Glutamatergic neuron (in vitro differentiated cells): ENCODE measurements around the gene TDRD6. TPM values are rescaled to one million over a fixed set of nuclear protein-coding genes. Genes with fewer than 3 reads are reported as not detected.

Source experiments
- DNase-seq: peaks from one replicate; pipeline ENCODE4 v3.0.0; 2022
- H3K27ac Mint-ChIP-seq: one replicate; pipeline ENCODE4 v1.8.0; 2020; ENCODE audit warnings: mild to moderate bottlenecking, mixed read lengths, inconsistent platforms; ENCODE audit not compliant: unreplicated experiment
- H3K27me3 Mint-ChIP-seq: one replicate; pipeline ENCODE4 v1.8.0; 2020; ENCODE audit warnings: mild to moderate bottlenecking, moderate library complexity, mixed read lengths, inconsistent platforms; ENCODE audit not compliant: unreplicated experiment
- H3K36me3 Mint-ChIP-seq: one replicate; pipeline ENCODE4 v1.8.0; 2020; ENCODE audit warnings: mild to moderate bottlenecking, mixed read lengths, inconsistent platforms; ENCODE audit not compliant: unreplicated experiment
- H3K4me1 Mint-ChIP-seq: one replicate; pipeline ENCODE4 v1.8.0; 2020; ENCODE audit warnings: mild to moderate bottlenecking, low read depth, mixed read lengths, inconsistent platforms; ENCODE audit not compliant: unreplicated experiment
- H3K4me3 Mint-ChIP-seq: one replicate; pipeline ENCODE4 v1.8.0; 2020; ENCODE audit warnings: mild to moderate bottlenecking, mixed read lengths, inconsistent platforms; ENCODE audit not compliant: unreplicated experiment
- H3K9me3 Mint-ChIP-seq: one replicate; pipeline ENCODE4 v1.8.0; 2020; ENCODE audit warnings: mild to moderate bottlenecking, moderate library complexity, mixed read lengths, inconsistent platforms; ENCODE audit not compliant: unreplicated experiment
- long read RNA-seq: library from polyadenylated mRNA; unstranded; transcript quantifications from one replicate; pipeline ENCODE4 v2.0.0, GENCODE V29; 2020; ENCODE audit not compliant: unreplicated experiment
- total RNA-seq: library from RNA; stranded (reverse); fragmentation: NEBNext Ultra II Directional; extraction: Animal tissue kit (Norgen Biotek cat#: 25700); gene quantifications from one replicate; pipeline ENCODE4 v1.2.1, GENCODE V29; 2021; ENCODE audit not compliant: unreplicated experiment
- TF ChIP-seq, protein P1 (sequence below): fragments of 200-600 bp; sonication (generic); IDR thresholded peaks from one replicate; pipeline ENCODE4 v1.5.0; 2021; ENCODE audit not compliant: partially characterized antibody, unreplicated experiment

Gene TDRD6, protein sequence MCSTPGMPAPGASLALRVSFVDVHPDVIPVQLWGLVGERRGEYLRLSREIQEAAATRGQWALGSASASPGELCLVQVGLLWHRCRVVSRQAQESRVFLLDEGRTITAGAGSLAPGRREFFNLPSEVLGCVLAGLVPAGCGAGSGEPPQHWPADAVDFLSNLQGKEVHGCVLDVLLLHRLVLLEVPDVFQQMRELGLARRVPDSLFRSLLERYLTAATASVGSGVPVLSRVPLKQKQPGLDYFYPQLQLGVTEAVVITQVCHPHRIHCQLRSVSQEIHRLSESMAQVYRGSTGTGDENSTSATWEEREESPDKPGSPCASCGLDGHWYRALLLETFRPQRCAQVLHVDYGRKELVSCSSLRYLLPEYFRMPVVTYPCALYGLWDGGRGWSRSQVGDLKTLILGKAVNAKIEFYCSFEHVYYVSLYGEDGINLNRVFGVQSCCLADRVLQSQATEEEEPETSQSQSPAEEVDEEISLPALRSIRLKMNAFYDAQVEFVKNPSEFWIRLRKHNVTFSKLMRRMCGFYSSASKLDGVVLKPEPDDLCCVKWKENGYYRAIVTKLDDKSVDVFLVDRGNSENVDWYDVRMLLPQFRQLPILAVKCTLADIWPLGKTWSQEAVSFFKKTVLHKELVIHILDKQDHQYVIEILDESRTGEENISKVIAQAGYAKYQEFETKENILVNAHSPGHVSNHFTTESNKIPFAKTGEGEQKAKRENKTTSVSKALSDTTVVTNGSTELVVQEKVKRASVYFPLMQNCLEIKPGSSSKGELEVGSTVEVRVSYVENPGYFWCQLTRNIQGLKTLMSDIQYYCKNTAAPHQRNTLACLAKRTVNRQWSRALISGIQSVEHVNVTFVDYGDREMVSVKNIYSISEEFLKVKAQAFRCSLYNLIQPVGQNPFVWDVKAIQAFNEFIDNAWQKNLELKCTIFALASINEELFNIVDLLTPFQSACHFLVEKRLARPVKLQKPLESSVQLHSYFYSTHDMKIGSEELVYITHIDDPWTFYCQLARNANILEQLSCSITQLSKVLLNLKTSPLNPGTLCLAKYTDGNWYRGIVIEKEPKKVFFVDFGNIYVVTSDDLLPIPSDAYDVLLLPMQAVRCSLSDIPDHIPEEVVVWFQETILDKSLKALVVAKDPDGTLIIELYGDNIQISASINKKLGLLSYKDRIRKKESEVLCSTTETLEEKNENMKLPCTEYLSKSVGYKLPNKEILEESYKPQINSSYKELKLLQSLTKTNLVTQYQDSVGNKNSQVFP (N-terminal part only)
- 0.64 TPM for total RNA-seq
- long read RNA-seq: 0 reads

GRCh38 chr6:46687619-46688097 is at the start of gene TDRD6:
TSS of gene TDRD6 (plus strand) at chr6:46687885. CDS start at chr6:46688129, 244 bp downstream.
- TF ChIP-seq, protein P1, sequence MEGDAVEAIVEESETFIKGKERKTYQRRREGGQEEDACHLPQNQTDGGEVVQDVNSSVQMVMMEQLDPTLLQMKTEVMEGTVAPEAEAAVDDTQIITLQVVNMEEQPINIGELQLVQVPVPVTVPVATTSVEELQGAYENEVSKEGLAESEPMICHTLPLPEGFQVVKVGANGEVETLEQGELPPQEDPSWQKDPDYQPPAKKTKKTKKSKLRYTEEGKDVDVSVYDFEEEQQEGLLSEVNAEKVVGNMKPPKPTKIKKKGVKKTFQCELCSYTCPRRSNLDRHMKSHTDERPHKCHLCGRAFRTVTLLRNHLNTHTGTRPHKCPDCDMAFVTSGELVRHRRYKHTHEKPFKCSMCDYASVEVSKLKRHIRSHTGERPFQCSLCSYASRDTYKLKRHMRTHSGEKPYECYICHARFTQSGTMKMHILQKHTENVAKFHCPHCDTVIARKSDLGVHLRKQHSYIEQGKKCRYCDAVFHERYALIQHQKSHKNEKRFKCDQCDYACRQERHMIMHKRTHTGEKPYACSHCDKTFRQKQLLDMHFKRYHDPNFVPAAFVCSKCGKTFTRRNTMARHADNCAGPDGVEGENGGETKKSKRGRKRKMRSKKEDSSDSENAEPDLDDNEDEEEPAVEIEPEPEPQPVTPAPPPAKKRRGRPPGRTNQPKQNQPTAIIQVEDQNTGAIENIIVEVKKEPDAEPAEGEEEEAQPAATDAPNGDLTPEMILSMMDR: no peak
- no peak within 1 kb of the TSS for H3K4me3 Mint-ChIP-seq
- H3K36me3 Mint-ChIP-seq: no peaks in the 10 kb centered on the region
- H3K27ac Mint-ChIP-seq: no peak within 1 kb of the TSS
- no peaks in the 10 kb centered on the region for H3K4me1 Mint-ChIP-seq
- H3K27me3 Mint-ChIP-seq: no peaks in the 10 kb centered on the region
- no peaks in the 10 kb centered on the region for H3K9me3 Mint-ChIP-seq
- no peak for DNase-seq

- Mint-ChIP-seq H3K27me3 (no peaks in the 10 kb centered on the region), H3K4me3 (no peak overlapping the region), H3K36me3 (no peaks in the 10 kb centered on the region), H3K4me1 (peaks cover 2% of the 10 kb centered on the region), H3K9me3 (no peaks in the 10 kb centered on the region), H3K27ac (no peak overlapping the region)
- TF ChIP-seq, protein P1: no peak
- no peak for DNase-seq
Observed at GRCh38 chr6:46637933-46638332, 49.8 kb upstream of the TDRD6 start.

GRCh38 chr6:46638650-46639049 is 49.0 kb upstream of the TDRD6 start:
- H3K27ac Mint-ChIP-seq: no peak overlapping the region

DNA sequence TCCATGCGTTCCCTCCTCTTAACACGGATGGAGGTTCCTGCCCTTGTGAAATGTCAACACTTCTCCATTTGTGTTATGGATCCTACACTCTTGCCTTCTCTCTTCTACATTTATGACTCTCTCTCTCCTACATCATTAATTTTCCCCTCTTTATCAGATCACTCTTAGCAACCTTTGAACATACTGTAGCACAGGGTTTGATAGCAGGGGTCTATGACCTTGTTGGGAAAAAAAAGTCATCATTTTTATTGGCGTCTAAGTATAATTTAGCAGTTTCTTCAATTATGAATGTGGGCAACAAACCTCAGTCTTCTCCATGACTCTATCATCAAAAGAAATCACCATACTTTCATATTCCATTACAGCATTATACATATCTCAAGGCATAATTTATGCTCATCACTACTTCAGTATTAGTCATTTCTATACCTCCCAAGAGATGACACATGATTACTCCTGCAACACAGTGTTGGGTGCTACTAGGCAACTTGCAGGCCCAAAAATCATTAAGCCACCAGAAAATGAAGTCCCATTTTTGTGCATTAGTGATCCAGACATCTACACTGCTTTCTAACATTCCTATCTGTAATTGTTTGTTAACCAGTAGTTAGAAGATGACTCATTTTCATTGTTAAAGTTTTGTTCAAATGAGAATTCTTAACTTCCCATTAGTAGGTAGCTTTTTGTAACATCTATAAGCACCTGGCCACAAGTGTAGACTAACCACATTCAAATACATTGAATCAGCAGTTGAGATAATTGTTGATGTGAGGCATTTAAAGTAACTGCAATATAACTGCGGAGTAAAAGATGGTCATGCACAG is 44.5 kb upstream of the TDRD6 start:
- Mint-ChIP-seq H3K4me3 (no peak overlapping the region), H3K9me3 (no peaks in the 10 kb centered on the region), H3K36me3 (no peaks in the 10 kb centered on the region), H3K27ac (no peak overlapping the region), H3K27me3 (no peaks in the 10 kb centered on the region), H3K4me1 (peaks cover 2% of the 10 kb centered on the region)
- no peak for DNase-seq
- TF ChIP-seq, protein P1: no peak

More at GRCh38 chr6:46638650-46639049, 49.0 kb upstream of the TDRD6 start:
- H3K4me1 Mint-ChIP-seq: peaks cover 2% of the 10 kb centered on the region
- TF ChIP-seq, protein P1: no peak
- H3K36me3 Mint-ChIP-seq: no peaks in the 10 kb centered on the region
- H3K27me3 Mint-ChIP-seq: no peaks in the 10 kb centered on the region
- DNase-seq: no peak
- H3K9me3 Mint-ChIP-seq: no peaks in the 10 kb centered on the region
- no peak overlapping the region for H3K4me3 Mint-ChIP-seq
